Jurkat, Clone E6-1 (cell line): ENCODE data around the gene PCDHGA1.

ENCODE experiments used
- DNase-seq: peaks from one replicate; pipeline ENCODE4 v3.0.0-alpha.2; 2011; ENCODE audit warnings: low read depth, low spot score
- H3K4me3 ChIP-seq: 2 replicates; pipeline ENCODE4 v1.5.1; 2011; ENCODE audit warnings: mild to moderate bottlenecking, low read length, control low read depth, moderate library complexity

The PCDHGA1 gene

GRCh38 chr5:141504216-141504615 lies 173.9 kb downstream of the PCDHGA1 start:
- no peak overlapping the region for H3K4me3 ChIP-seq
- no peak for DNase-seq

DNA sequence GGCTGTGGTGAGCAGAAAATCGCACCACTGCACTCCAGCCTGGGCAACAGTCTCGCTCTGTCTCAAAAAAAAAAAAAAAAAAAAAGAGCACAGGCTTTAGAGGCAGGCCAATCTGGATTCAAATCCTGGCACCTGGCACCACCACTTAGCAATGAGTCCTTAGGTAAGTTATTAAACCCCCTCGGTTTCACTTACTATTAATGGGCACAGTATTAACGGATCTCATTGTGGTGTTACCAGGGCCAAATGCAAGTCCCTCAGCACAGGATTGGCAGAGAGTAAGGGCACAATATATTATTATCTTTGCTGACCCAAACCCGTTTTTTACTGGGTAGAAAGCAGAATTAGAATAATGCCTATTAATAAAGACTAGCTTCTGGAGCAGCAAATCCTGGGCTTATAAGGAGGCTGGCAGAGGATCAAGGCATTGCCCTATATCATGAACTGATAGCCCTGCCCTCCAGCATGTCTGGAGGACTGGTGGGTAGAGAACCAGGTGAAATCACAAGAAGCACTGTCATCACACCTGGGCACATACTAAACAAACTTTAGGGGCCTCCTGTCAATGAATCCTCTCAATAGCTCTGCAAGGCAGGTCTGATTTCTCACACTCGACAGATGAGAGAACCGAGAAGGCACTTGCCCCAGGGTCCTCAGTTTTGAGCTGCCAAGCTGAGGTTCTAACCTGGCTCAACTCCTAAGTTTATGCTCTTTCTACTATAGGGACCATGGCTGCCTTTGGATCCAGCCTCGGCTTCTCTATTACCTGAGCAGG lies 176.3 kb downstream of the PCDHGA1 start:
- no peak overlapping the region for H3K4me3 ChIP-seq
- DNase-seq = no peak

- no peak overlapping the region for H3K4me3 ChIP-seq
- no peak for DNase-seq
These were observed 177.2 kb downstream of the PCDHGA1 start for GRCh38 chr5:141507387-141508091.

- DNase-seq = no peak
- no peak overlapping the region for H3K4me3 ChIP-seq
These were observed 178.1 kb downstream of the PCDHGA1 start for GRCh38 chr5:141508440-141508797.

- no peak overlapping the region for H3K4me3 ChIP-seq
- DNase-seq = no peak
These were observed 178.7 kb downstream of the PCDHGA1 start for GRCh38 chr5:141508798-141509611.

- H3K4me3 ChIP-seq = no peak overlapping the region
- DNase-seq = no peak
These were observed 179.8 kb downstream of the PCDHGA1 start for GRCh38 chr5:141510160-141510559.

DNA sequence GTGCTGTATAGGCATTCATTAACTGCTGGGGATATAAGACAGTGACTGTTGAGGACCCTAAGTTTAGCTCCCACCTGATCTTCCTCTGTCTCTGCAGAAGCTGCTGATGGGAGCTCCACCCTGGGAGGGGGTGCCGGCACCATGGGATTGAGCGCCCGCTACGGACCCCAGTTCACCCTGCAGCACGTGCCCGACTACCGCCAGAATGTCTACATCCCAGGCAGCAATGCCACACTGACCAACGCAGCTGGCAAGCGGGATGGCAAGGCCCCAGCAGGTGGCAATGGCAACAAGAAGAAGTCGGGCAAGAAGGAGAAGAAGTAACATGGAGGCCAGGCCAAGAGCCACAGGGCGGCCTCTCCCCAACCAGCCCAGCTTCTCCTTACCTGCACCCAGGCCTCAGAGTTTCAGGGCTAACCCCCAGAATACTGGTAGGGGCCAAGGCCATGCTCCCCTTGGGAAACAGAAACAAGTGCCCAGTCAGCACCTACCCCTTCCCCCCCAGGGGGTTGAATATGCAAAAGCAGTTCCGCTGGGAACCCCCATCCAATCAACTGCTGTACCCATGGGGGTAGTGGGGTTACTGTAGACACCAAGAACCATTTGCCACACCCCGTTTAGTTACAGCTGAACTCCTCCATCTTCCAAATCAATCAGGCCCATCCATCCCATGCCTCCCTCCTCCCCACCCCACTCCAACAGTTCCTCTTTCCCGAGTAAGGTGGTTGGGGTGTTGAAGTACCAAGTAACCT lies 180.7 kb downstream of the PCDHGA1 start:
- no peak overlapping the region for H3K4me3 ChIP-seq
- DNase-seq = no peak

- no peak overlapping the region for H3K4me3 ChIP-seq
- DNase-seq = no peak
These were observed 181.5 kb downstream of the PCDHGA1 start for GRCh38 chr5:141511771-141512325.

DNA sequence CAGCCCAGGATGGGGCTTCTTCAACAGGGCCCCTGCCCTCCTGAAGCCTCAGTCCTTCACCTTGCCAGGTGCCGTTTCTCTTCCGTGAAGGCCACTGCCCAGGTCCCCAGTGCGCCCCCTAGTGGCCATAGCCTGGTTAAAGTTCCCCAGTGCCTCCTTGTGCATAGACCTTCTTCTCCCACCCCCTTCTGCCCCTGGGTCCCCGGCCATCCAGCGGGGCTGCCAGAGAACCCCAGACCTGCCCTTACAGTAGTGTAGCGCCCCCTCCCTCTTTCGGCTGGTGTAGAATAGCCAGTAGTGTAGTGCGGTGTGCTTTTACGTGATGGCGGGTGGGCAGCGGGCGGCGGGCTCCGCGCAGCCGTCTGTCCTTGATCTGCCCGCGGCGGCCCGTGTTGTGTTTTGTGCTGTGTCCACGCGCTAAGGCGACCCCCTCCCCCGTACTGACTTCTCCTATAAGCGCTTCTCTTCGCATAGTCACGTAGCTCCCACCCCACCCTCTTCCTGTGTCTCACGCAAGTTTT lies 182.1 kb downstream of the PCDHGA1 start:
- DNase-seq = peak; percentile 48
- no peak overlapping the region for H3K4me3 ChIP-seq

DNA sequence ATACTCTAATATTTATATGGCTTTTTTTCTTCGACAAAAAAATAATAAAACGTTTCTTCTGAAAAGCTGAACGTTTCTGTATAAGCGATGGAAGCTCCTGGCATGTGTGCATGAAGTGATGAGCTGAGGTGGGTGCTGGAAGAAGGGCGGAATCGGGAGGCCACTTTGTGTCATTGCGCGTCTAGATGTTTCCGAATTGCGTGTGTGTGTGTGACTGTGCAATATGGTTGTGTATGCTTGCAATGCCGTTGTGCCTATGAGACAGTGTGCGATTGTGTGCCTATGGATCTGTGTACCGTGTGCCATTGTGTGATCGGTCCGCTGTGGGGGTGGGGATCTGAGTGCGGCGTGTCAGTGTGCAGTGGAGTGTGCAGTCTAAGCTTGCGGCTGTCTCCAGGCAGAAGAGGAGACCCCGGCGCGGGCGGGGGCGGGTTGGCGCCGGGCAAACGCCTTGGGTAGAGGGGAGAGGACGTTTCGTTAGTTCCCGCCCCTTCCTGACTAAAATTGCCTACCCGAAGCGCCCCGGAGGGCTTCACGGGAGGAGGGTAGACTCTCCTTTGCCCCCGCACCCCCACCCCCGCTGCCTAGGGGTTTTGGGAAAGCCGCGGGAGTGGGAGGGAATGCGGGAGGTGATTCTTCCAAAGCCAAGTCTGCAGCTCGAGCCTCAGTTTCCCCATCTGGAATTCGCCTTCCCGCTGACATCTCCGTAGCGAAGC lies 182.8 kb downstream of the PCDHGA1 start:
- no peak overlapping the region for H3K4me3 ChIP-seq
- DNase-seq = no peak

- DNase-seq = no peak
- no peak overlapping the region for H3K4me3 ChIP-seq
These were observed 183.5 kb downstream of the PCDHGA1 start for GRCh38 chr5:141513627-141514329.

GRCh38 chr5:141514330-141515133 lies 184.2 kb downstream of the PCDHGA1 start:
- no peak overlapping the region for H3K4me3 ChIP-seq
- no peak for DNase-seq

GRCh38 chr5:141515141-141515540 lies 184.8 kb downstream of the PCDHGA1 start:
- no peak overlapping the region for H3K4me3 ChIP-seq
- no peak for DNase-seq

GRCh38 chr5:141515946-141516671 lies 185.8 kb downstream of the PCDHGA1 start:
- H3K4me3 ChIP-seq = no peak overlapping the region

GRCh38 chr5:141516672-141517025 lies 186.3 kb downstream of the PCDHGA1 start:
- no peak for DNase-seq
- H3K4me3 ChIP-seq = no peak overlapping the region

More at GRCh38 chr5:141515946-141516671, 185.8 kb downstream of the PCDHGA1 start:
- DNase-seq = no peak

GRCh38 chr5:141517312-141517711 lies 187.0 kb downstream of the PCDHGA1 start:
- DNase-seq = no peak
- no peak overlapping the region for H3K4me3 ChIP-seq
